Ecto neural progenitor cell (in vitro differentiated cells): ENCODE data around the gene SPPL2A.

Experiments used
- DNase-seq: peaks from one replicate; pipeline ENCODE4 v3.0.0-alpha.2; 2018; ENCODE audit warnings: low spot score

SPPL2A gene

DNA sequence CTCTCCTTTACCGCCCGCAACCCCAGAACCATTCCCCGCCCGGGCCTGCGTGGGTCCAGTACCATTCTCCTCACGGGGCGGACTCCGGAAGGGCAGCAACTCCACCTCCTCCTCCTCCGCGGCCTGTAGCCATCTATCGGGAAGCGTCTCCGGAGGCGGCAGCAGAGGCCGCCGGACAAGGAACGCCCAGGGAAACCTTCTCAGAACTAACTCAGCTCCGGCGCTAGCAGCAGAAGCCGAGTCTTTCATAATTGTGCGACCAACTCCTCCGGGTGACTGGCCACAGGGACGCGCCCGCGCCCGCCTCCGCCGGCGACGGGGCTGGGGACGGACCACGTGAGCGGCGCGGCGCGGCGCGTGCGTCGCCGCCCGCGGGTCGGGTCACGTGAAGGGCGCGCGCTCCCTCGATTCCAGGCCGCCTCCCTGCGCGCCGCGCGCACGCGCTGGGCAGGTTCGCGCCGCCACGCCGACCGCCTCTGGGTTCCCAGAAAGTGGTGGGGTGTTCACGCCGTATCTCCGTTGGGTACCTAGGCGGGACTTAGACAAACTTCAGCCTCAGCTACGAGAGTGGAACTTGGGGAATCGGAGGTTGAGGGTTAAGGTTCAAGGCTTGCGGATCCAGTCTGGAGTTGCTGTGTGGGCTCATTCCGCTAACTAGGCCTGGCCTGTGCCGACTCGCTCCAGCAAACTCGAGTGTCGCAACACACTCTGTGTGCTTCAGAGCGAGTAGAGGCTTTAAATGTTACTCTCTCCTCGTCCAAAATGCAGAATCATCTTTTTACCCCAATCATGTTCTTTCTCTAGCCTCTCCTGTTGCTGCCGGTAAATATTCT is 78.8 kb downstream of the SPPL2A start, which contains the start of gene TRPM7:
Gene TRPM7 (minus strand): TSS at position 329 of the 833 bp plus-strand sequence. CDS start 264 bp downstream, at position 65.
- peak; percentile 91 for DNase-seq

DNA sequence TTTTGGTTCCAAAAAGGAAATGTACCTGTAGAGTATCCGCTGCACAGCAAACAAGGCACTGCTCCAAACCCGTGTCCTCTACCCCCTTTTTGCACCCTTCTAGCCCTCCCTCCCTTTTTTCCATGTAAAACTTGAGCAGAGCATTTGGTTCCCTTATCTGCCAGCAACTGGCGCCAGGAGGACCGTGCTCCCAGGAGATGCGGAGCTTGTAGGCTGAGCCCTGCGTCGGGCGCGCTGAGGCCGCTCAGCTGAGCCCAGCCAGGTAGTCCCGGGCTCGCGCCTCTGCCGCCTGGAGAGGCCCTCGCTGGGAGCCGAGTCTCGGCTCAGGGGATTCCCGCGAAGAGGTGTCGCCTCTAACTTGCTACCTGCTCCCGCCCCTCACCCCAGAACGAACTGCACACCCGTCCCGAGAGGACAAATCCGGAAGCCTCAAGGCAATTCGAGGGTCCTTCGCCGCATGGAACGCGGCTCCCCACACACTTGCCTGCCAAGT is 79.5 kb downstream of the SPPL2A start:
- no peak for DNase-seq

- no peak for DNase-seq
Observed at GRCh38 chr15:50685191-50685975, 80.1 kb downstream of the SPPL2A start.

- DNase-seq = no peak
Observed at GRCh38 chr15:50681467-50681866, 84.0 kb downstream of the SPPL2A start.

GRCh38 chr15:50676799-50677483 is 88.6 kb downstream of the SPPL2A start:
- no peak for DNase-seq

- no peak for DNase-seq
Observed at GRCh38 chr15:50675535-50676144, 89.9 kb downstream of the SPPL2A start.

- no peak for DNase-seq
Observed at GRCh38 chr15:50670115-50670514, 95.4 kb downstream of the SPPL2A start.

DNA sequence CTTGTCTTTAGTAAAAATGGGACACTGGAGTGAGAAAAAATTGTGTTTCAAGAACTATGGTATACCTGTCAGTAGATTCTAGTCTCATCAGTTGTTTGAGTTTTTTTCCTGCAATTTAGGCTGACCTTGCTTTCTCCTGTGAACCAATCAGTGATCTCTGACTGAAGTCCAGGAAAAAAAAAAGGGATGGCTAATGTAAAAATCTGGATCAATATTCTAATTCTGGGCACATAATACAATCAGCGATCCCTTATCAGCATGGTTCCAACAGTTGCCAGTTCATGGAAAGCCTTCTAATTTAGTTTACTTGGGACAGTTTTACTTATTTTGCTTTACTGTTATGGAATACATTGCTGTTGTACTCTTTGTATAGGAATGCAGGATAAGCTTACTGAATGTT is 95.9 kb downstream of the SPPL2A start:
- no peak for DNase-seq

DNA sequence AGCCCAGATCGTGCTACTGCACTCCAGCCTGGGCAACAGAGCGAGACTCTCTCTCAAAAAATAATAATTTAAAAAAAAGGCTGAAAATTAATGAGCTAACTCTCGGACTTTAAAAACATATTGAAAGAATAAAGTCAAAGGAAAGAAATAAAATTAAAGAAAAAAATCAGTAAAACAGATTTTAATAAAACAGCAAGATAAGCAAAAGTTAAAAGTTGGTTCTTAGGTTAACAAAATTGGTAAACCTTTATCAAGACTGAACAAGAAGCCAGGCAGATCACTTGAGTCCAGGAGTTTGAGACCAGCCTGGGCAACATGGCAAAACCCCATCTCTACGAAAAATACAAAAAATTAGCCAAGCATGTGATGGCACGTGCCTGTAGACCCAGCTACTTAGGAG is 99.6 kb downstream of the SPPL2A start:
- no peak for DNase-seq

DNA sequence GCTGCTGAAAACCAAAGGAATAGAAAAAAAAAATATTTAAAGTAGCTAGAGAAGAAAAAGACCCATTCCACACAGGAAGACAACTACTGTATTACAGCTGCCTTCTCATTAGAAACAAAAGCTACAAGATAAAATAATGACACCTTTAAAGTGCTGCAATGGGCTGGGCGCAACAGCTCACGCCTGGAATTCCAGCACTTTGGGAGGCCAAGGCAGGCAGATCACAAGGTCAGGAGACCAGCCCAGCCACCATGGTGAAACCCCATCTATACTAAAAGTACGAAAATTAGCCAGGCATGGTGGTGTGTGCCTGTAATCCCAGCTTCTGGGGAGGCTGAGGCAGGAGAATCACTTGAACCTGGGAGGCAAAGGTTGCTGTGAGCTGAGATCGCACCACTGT is 110.0 kb downstream of the SPPL2A start:
- DNase-seq = no peak

GRCh38 chr15:50653156-50653743 is 112.3 kb downstream of the SPPL2A start:
- DNase-seq = no peak

- DNase-seq = no peak
Observed at GRCh38 chr15:50652671-50653070, 112.8 kb downstream of the SPPL2A start.
